Activated T-cell treated with anti-CD3 and anti-CD28 coated beads for 1 hour (primary cell): ENCODE results near the gene SHISA6.

Experiments
- DNase-seq: peaks from one replicate; pipeline ENCODE4 v3.0.0-alpha.2; 2020; ENCODE audit warnings: low read depth

SHISA6 gene

GRCh38 chr17:11353601-11354000 is 112.6 kb downstream of the SHISA6 start:
- no peak for DNase-seq

DNA sequence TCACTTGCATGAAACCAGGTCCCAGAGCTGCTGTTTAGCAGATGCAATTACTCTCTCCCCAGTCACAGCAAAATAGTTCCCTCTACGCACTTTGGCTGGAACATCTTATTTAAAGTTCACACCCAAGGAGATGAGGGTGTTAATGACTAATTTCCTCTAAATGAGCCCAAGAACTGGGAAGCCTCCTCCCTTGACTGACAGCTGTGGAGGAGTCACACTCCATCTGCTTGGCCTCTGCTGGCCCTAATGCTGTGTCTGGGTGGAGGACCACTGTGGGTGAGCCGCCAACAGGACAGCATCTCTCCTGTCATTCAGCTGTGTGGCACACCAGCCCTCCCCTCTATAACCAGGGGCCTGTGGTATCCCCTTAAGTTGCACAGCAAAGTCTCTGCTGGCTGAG is 115.4 kb downstream of the SHISA6 start:
- no peak for DNase-seq

- DNase-seq = no peak
These were observed 122.6 kb downstream of the SHISA6 start for GRCh38 chr17:11363565-11364117.

GRCh38 chr17:11366272-11366850 is 125.3 kb downstream of the SHISA6 start:
- no peak for DNase-seq

DNA sequence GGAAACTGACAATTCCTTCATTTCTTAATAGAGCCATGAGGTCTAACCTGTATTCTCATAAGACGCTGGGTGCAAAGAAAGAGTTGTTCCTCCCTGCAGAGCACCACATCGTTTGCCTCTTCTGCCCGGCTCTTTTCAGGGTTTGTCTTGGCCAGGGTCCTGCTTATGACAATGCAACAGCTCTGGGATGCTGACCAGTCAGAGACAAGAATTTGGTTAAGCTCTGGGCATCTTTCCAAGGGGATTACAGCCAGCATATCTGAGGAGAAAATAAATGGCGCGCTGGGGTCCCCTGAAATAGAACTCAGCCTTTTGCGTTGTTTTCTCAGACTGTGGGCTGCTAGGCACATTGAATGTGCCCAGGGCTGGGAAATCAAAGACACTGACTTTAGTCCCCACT is 128.6 kb downstream of the SHISA6 start:
- no peak for DNase-seq

DNA sequence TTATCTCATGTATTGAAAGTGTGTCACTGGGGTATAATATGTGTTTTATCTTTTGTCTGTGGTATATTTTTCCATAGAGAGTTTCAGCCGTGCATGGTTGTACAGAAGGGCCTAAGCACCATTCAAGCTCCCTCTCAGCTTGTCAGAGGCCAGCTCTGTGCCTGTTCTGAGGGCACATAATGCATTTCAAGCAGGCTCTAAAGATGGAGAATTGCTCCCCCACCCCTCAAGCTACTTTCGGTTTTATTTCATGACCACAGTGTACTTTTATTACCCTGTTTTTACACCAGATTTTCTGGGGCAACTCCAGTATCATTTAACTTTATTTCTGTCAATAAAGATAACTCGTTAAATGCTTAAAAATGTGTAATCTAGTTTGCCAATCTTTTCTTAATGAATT is 131.7 kb downstream of the SHISA6 start:
- no peak for DNase-seq

DNA sequence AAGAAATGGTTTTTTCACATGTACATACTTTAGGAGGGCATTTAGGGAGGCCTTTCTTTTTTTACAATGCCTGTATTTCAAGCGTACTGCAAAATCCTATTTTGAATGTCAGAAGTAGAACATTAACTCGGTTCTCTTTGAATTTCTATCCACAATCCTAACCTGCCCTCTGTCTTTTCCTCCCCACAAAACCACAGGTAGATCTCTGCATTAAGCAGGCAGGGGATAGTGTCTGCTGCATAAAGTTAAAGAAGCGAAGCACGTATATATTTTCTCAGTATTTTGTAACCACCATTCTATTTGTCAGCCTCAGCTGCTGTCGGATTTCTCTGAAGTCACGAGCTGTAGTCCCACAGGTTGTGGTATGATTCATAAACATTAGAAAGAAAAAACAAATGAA is 137.5 kb downstream of the SHISA6 start:
- no peak for DNase-seq

DNA sequence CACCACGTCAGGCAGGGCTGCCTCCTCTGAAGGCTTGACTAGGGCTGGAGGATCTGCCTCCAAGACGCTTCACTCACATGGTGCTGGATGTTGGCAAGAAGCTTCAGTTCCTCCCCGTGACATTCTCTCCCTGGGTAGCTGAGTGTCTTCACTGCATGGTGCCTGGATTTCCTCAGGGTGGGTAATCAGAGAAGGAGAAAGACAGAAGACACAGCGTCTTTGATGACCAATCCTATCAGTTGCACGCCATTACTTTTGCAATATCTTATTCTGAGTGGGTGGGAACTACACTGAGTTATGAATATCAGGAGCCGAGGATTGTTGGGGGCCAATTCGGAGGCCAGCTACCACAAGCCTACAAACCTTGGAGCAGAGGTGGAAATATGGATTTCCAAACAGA is 139.7 kb downstream of the SHISA6 start:
- DNase-seq = no peak

DNA sequence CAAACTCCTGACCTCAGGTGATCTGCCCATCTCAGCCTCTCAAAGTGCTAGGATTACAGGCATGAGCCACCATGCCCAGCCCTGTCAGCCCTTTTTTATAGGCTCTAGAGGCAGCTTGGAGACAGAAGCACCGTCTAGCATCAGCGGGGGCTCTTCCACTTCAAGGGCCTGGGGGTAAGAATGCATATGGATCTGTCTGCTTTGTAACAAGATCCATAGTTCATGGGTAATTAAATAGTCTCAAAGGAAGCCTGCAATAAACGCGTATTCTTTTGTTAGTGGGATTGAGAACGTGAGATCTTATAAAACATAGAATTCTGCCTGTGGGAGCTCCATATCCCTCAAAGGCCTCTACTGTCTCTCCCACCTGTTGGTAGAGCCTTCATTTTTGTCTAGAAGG is 142.1 kb downstream of the SHISA6 start:
- DNase-seq = no peak

DNA sequence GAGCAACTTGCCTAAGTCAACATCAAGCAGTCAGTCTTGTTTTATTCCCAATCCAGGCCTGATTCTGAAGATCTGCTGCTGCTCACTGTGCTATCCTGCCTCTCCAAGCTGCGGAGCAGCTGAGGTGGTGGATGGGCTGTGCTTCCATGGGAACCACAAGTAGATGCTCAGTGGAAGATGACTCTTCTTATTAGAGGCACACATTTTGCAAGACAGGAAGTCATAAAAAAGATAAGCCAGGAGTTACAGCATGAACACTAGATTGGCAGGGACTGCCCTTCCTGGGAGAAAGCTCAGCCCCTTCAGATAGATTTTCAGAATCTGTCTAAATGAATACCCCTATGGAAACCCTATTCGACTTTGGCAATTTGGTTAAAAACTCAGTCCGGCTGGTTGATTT is 143.1 kb downstream of the SHISA6 start:
- DNase-seq = no peak

- DNase-seq = no peak
These were observed 146.6 kb downstream of the SHISA6 start for GRCh38 chr17:11387610-11388009.

DNA sequence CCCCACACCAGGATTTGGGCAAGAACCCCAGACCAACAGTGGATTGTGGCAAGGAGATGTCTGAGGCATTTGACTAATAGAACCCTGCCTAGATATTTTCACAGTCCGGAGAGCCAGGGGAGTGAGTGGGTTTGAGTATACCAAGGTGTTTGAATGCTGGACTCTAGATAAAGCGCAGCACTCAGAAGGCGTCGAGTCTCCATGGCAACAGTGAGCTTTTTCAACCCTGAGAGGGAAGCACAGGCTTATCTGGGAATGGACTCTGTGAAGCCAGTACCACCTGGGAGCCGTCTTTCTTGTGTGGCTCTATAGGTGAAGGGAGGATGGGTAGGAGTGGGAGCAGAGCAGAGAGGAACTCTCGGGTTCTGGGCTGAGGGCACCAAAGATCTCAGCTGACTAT is 147.0 kb downstream of the SHISA6 start:
- no peak for DNase-seq

GRCh38 chr17:11389583-11389982 is 148.6 kb downstream of the SHISA6 start:
- DNase-seq = no peak

GRCh38 chr17:11391134-11391533 is 150.1 kb downstream of the SHISA6 start:
- no peak for DNase-seq

GRCh38 chr17:11404431-11405276 is 163.6 kb downstream of the SHISA6 start:
- no peak for DNase-seq

- no peak for DNase-seq
These were observed 165.7 kb downstream of the SHISA6 start for GRCh38 chr17:11406716-11407115.

- no peak for DNase-seq
These were observed 171.6 kb downstream of the SHISA6 start for GRCh38 chr17:11412654-11413053.

GRCh38 chr17:11418342-11418741 is 177.3 kb downstream of the SHISA6 start:
- DNase-seq = no peak

DNA sequence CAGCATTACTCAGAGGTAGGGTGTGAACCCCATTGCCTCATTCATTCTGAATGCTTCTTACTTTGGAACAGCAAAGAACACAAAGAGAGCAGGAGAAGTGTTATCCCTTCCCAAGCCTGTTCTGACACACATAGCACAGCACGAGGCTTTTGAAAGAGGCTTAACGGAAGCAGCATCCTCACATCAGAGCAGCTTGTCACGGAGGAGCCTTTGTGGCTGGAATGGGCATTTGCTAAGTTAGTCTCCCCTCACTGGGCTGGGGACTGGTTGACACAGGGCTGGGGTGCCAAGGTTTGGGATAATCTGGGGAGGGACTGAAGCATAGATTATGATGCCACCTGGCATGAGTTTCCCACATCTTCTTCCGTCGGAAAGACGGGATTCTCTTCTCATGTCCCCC is 189.7 kb downstream of the SHISA6 start:
- DNase-seq = no peak

GRCh38 chr17:11438673-11439072 is 197.7 kb downstream of the SHISA6 start:
- DNase-seq = no peak

DNA sequence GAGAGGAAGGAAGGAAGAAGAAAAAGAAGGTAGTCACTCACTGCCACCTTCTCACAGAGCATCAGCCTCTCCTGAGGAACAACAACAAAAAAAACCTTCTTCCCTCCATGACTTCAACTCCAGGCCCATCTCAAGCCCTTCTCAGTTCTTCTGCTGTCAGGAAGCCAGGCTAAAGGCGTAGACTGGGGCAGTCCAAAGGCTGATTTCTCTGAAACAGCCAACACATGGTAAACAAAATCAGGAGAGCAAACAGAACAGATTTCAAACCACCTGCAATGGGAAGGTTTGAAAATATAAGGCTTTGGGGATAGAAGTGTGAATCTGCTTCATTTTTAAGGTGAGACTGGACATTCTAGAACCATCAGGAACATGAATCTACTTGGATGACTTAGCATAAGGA is 200.0 kb downstream of the SHISA6 start:
- DNase-seq = no peak

GRCh38 chr17:11446316-11446715 is 205.3 kb downstream of the SHISA6 start:
- DNase-seq = no peak

DNA sequence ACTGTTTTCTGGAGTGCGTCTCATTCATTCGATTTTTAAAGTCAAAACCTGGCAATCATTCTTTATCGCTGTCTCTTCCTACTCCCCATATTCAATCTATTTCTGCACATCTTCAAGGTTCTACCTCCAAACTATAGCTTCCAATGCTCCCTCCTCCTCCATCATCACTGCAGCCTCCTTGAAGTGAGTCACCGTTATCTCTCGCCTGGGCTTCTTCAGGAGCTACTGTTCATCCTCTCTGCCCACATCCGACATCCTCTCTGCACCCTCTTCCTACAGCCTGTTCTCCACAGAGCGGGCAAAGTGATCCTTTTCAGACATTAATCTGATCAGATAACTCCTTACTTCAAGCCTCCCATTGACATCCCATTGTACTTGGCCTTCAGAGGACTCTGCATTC is 213.1 kb downstream of the SHISA6 start:
- DNase-seq = no peak

DNA sequence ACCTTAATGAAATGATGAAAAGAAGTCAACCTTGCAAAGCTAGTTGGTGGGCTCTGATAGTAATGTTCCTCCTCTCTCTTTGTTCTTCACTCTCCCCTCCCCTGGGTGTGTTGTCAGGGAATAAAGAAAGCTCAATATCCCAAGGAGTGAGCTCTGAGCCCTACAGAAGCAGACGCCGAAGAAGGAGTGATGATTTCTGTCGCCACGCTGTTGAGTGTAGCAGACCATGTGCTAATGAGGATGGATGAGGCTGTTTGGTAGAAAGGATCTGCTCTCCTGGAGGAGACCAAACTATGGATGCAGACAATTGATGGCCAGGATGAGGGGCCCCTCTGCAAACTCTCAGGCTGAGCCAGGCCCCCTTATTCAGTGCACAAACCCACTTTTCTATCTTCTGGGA is 217.3 kb downstream of the SHISA6 start:
- DNase-seq = no peak
